Measurements from ENCODE around the gene PIGH.
"Not testable (repeated sequence)": the region's sequence is repeated elsewhere in the genome, so short reads cannot be mapped to it uniquely, and the experiment has no call there.

The PIGH gene

DNA sequence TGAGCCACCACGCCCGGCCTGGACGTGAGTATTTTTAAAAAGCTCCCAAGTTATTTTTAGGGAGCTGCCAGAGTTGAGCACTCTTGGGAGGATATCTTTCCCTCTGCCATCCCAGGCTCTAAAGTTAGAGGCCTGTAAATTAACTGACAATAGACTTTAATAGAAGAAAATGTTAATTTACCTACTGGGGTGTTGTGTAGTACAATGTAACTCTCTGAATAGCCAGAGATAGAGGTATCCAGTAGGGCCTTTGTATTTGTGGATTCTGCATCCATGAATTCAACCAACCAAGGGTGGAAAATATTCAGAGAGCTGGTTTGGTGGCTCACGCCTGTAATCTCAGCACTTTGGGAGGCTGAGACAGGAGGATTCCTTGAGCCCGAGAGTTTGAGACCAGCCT lies 7.6 kb upstream of the PIGH start:
- DNase-seq: no peak

DNA sequence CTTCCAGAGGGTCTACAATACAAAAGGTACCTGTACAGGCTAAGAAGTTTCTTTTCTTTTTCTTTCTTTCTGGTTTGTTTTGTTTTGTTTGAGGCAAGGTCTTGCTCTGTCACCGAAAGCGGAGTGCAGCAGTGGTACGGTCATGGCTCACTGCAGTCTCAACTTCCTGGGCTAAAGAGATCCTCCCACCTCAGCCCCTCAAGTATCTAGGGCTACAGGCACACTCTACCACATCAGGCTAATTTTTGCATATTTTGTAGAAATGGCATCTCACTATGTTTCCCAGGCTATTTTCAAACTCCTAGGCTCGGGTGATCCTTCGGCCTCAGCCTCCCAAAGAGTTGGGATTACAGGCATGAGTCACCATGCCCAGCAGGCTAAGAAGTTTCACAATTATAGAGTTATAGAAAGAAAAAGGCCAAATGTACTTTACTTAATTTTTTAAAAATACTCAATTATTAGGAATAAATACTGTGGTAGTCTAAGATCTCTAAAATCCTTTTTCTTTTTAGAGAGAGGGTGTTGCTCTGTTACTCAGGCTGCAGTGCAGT lies 3.0 kb upstream of the PIGH start:
- no peak for DNase-seq

DNA sequence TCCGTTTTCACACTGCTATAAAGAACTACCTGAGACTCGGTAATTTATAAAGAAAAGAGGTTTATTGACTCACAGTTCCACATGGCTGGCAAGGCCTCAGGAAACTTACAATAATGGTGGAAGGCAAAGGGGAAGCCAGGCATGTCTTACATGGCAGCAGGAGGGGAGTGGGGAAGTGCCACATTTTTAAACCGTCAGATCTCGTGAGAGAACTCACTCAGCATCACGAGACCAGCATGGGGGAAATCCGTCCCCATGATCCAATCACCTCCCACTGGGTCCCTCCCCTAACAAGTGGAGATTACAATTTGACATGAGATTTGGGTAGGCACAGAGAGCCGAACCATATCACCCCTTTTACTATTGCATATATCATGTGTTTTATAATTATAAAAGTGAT lies 2.0 kb upstream of the PIGH start:
- no peak for DNase-seq

DNA sequence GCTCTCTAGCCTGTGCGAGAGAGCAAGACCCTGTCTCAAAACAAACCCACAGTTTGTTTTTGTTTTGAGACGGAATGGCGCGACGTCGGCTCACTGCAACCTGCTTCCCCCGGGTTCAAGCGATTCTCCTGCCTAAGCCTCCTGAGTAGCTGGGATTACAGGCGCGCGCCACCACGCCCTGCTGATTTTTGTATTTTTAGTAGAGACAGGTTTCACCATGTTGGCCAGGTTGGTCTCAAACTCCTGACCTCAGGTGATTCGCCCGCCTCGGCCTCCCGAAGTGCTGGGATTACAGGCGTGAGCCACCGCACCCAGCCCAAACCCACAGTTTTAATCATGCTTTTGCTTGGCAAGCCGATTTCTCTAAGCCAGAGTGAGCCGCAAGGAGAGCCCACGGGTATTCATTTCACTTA lies 500 bp upstream of the PIGH start:
- DNase-seq: not testable (repeated sequence)

DNA sequence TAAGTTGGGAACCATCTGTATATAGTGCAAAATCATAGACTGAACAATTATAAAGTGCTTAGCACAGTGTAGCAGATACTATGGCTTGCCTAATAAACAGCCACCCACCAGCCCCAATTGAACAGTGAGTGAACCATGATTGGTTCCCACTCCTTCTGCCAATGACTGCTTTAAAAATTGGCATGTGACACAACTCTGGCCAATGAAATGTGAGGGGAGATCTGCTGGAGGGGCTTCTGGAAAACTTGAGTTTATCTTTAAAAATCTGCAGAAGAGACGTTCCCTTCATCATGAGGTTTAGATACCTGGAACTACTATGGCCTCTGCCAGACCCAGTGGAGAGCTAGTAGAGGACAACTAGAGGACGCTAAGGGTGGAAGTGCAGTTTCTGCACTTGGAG lies 4.7 kb downstream of the PIGH start:
- DNase-seq: no peak

DNA sequence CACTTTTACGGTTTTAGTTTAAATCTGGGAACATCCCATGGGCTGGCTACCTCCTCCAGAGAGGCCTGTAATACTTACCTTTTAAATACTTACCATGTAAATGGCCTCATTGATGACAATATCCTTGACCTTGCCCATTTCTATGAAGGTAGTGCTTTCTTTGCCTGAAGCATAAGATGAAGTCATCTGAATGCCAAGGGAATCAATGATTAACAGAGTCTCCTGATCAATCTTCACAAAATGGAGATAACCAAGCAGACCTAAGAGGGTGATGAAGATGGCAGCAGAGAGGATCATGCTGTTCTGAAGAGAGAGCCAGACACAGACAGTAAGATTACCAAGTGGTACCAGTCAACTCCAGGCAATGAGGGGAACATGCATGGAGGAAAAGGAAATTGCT lies 6.4 kb downstream of the PIGH start:
- DNase-seq: not testable (repeated sequence)

DNA sequence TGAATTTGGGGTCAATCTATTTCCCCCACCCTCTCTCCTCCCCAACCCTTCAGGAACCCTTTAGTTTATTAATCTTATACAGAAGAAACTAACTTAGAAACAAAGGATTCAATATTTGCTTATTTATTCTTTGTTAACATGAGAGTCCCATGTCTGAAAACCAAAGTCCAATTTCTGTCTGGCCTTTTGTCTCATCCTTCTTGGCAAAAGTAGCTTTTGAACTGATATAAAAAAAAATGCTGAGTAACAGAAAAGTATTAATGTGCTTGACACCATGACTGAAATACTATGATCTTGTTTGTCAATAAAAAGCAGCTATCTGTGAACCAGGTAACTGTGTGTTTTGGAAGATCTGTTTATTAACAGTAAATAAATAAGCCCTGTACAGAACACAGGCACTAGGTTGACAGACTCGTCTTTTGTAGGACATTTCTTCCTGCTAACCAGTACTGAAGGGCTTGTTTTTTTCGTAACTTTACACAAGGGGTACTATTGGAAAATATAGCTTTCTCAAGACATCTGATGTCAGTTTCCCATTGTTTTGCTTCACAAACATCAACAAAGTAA lies 10.8 kb downstream of the PIGH start:
- no peak for DNase-seq

DNA sequence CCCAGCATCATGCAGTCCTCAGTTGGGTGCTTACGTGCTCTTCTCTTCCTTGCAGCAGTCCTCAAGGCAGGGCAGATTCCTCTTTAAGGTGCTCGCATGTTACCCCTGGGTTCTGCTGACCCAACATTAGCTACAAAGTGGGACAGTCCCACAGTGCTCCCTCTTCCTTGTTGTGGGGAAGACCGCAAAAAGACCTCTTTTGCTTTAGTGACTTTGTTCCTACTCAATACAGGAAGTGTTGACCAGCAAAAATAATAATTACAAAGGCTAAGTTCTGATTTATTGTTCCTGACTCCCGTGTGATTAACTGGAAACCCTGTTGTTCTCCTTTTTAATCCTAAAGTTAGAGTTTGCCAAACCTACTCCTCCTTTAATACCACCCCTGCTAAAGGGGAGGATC lies 13.7 kb downstream of the PIGH start:
- DNase-seq: no peak

DNA sequence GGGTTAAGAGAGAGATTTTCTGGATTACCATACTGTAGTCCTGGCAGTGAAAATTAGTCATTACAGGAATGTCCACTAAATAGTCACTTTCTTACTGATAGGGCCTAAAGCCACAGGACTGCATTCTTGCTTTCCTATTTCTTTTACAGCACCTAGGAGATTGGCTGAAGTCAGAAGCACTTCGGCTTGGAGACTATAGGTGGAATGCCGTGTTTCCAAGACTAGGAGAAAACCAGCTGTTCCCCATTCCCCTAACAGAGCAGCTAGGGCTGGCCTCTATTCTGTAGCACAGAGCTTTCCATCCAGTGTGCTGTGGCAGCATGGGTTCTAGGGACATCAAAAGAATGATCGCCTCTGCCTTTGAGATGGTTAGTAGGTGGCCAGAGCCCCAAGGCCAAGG lies 15.1 kb downstream of the PIGH start:
- no peak for DNase-seq

DNA sequence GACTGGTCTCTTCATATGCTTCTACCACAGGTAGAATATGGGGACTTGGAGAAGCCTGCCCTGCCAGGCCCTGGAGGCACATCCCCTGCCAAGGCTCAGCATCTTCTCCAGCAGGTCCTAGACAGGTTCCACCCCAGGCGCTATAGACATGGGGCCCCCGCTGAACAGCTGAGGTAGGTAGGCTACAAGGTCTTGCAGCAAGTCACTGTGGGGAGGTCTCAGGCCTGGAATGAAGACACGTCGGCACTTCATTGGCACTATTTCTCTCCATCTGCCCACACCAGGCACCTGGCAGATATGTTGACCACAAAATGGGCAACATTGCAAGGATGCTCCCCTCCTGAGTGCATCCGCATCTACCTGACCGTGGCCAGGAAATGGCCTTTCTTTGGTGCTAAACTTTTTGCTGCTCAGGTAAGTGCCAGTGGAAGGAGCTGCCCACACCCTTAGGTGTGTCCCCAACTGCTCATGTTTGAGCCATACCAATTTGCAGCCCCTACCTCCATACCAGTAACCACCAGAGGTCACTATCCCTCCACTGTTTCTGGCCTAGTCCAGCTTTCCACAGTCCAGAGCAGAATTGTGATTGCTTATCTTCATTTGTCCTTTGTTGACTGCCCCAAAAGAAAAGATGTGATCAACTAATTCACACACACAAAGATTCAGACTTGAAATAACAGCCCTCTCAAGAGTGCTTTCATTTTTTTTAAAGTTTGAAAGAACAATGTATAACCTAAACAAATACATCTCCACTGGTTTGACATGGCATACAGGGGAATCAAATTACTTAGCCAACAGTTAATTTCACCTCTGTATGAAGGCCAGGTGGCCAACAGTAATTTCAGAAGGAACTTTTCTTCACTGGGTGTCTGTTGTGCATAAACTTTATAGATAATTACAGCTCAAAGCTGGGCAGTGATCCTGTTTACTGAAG lies 16.1 kb downstream of the PIGH start:
- DNase-seq: peak; percentile 44

DNA sequence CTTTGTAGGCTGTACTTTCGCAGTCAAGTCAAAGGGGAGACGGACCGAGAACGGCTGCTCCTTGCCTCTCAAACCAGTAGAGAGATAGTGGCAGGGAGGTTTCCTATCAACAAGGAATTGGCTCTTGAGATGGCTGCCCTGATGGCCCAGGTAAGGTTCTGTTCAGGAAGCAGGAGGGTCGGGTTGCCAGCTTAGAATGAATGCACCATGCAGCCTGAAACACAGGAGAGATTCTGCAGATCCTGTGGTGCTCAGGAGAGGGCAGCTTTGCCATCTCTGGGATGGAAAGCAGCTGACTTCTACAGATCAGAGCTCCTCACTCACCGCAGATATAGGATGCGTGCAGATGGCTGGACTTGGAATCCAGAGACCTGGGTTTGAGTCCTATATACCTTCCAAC lies 18.0 kb downstream of the PIGH start:
- DNase-seq: no peak

DNA sequence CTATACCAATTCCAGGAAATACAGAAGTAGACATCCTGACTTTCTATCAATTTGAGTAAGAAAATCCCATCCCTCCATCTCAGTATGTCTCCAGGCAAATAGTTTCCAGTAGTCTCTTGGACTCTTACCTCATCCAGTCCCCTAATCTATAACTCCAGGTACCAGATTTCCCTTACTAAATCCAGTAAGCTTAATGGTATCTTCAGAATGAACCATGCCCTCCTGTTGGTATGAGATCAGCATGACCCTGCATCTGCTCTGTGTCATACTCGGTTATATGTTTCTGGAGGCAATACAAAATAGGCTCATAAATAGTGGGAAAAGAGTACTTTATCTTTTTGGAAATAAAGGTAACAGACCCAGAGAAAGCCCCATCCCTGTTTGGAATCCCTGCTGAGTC lies 18.4 kb downstream of the PIGH start:
- no peak for DNase-seq

DNA sequence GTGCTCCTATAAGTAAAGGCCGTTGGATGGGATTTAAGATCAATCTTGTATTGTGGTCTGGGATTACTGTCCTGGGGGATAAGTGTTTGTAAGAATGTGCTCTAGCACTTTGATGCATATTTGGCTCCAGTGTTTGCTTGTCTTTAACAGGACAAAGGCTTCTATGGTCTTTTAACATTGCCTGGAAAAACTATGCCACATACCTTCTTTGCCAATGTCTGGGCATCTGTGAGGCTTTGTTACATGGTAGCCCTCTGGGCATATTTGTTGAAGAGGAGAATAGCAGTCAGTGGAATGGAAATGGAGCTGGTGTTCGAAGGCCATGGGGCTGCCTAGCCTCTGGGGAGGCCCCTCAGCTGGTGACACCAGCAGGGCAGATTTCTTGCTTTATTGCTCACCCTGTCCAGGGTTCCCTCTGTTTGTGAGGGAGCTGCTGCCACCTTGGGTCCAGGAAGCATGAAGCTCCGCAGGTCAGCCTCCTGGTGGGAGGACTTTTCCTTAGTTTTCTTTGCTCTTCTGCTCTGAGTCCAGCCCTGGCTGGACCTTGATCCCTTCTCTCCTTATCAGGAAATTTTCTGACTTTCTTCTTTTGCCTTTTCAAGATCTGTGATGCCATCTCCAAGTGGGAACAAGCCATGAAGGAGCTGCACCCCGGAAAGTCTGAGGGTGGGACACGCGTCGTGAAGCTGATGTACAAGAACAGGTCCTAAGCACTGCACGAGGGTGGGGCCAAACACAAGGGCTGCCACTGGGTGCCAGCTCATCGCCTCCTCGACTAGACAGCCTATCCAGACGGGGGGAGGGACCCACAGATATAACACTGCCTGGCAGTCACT lies 19.5 kb downstream of the PIGH start:
- DNase-seq: no peak

DNA sequence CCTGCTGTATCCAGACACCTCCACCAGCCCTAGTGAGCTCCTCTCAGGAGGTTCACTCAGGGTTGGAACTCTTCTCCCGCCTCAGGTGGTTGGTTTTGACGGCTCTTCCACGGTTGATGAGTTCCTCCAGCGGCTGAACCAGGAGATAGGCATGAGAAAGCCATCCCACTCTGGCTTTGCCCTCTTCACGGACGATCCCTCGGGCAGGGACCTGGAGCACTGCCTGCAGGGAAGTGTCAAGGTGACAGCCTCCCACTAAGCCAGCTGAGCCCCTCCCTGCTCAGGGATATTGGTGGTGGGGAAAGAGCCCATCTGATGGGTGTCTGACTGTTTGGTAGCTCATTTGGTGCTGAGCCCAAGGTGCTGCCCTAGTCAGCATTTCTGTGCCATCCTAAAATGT lies 20.4 kb downstream of the PIGH start:
- DNase-seq: no peak

DNA sequence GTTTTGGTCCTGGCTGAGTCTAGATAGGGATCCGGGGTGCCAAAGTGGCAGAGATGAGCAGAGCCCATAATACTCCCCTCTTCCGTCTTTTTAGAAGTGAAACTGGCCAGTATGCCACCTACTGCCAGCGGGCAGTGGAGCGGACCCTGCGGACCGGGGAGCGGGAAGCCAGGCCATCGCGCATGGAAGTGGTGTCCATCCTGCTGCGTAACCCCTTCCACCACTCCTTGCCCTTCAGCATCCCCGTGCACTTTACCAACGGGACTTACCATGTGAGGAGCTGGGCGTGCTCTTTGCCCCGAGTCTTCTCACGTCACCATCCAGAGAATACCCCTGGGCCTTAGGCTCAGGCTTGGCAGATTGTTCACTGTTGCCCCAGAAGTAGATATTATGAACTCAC lies 21.0 kb downstream of the PIGH start:
- DNase-seq: no peak

DNA sequence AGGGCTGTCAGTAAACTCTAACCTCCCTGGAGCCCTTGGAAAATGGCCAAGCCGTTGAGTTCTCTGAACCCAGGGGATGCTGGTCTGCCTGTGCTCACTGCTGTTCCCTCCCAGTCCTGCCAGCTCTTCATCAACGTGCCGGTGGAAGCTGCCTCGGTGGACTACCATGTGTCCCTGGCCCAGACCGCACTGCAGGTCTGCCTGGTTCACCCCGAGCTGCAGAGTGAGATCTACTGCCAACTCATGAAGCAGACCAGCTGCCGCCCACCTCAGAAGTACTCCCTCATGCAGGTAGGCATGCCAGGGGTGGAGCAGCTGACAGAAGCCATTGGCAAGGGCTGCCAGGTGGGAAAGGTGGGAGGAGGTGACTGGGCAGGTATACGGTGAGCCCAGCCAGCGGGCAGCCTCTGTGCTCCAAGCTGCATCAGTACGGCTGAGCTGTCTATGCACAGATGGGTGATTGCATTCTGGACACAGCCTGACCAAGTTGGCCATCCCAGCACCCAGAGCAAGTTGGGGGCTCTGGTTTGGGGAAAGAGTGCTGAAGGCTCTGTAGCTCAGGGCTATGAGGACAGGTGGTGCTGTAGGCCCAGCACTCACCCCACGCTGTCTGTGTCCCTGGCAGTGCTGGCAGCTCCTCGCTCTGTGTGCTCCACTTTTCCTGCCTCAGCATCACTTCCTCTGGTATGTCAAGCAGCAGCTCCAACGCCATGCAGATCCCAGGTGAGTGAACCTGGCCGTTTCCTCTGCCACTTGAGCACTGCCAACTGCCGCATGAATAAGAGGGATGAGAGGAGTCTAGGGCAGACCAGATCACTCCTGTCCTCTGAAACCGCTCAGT lies 21.9 kb downstream of the PIGH start:
- no peak for DNase-seq

DNA sequence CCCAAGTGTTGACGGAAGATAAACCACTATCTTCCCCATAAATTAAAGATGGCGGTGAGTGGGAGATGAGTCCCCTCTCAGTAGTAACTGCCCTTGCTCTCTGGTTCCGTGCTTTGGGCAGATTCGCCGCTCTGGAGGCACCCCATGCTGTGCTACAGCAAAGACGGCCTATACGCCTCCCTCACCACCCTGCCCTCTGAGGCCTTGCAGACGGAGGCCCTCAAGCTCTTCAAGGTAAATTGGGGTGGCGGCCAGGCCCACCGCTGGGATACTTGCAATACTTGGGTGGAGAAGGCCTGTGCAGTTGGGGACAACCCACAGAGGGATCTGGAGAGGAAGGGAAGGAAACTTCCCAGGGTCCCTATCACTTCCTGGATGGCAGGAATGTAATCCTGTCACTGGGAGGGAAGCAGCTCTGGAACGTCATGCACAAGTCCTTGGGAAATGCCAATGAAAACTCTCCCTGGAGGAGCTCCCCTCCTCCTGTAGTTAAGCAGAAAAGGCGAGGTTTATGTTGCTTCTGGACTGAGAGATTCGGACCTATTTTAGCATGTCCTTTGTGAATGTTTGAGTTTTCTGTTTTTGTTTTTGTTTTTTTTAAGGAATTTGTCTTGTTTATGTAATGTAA lies 22.8 kb downstream of the PIGH start:
- no peak for DNase-seq

DNA sequence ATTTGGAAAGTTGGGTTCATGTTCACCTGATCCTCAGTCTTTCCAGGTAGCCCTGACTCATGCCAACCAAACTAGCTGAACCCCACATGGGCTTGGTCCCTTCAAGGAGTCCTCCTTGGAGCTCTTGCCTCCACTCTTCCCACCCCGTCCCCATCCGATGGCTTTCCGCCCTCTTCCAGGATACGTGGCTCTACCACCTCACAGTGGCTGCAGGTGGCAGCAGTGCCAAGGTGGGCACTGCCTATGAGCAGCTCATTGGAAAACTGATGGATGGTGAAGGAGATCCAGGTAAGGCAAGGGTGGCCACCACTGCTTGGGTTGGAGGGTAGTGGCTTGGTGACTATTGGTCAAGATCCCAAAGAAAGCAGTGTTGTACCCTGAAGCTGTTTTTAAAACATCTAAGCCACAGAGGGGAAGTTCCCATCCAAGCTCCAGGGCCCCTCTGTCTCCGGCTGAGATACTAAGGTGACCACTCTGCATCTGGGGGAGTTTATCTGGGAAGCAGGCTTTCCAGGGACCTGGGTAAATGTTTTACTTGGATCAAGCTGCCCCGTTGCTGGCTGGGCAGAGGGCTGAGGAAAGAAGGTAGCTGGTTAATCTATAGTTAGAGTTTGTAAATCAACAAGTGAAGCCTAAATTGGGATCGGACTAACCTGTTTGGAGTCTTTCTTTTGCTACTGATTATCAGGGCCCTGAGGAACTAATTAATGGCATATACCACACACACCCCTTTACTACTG lies 23.7 kb downstream of the PIGH start:
- no peak for DNase-seq

DNA sequence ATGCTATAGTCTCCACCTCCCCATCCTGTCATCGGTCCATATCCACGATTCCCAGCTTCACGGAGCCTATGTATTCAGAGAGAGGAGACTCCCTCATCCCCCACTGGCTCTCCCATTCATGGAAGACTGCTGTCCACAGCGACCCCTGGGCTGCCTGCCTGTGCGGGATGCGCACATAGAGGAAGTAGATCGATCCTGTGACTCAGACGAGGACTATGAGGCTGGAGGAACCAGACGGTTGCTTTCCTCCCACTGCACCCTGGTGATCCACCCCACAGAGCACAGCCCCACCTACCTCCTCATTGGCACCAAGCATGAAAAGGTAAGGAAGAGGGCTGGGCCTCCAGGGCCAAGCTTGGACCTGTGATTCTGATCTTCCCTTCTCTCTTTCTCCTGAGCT lies 24.4 kb downstream of the PIGH start:
- no peak for DNase-seq

DNA sequence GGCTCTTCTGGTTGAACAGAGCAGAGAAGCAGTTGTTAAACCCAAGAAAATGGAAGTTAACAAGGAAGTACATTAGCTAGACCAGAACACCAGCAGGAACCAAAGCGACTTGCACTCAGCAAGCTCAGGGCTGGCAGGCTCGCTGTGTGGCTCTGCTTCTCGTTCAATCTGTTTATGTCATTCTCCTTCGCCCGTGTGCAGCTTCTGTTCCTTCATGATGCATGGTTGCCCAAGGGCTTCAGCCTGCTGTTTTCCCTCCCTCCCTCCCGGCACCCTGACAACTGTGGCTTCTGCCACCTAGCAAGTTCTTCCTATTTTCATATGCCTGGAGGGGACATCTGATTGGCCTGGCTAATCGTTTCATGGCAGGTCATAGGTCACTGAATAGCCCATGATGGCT lies 25.3 kb downstream of the PIGH start:
- no peak for DNase-seq

DNA sequence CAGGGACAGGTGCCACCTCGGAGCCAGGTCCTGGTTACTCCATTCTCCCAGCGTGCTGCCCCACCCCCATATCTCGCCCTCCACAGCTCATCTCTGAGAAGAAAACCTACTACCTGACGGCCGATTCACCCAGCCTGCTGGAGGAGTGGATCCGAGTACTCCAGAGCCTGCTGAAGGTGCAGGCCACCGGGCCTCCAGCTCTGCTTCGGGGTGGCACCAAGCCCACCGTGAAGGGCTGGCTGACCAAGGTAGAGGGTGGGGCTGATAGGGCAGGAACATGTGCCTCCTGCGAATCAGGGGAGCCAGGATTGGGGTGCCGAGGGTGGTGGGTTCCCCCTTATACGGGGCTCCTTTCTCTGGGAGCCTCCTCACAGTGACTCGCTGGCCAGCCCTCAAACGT lies 25.9 kb downstream of the PIGH start:
- no peak for DNase-seq

All from CD4-positive, alpha-beta T cell treated with Interleukin-6 for 4 hours (primary cell).